ENCODE results near the gene CEACAM4.
"Not testable (repeated sequence)": the region's sequence is repeated elsewhere in the genome, so short reads cannot be mapped to it uniquely, and the experiment has no call there.

CEACAM4 gene
- 0 to 4.3 (median 0.37) reads per million in 17 experiments for total RNA-seq

- peak; percentile 74 to 86 (median 84) for DNase-seq
Observed at GRCh38 chr19:41626877-41627276, at the start of gene CEACAM4. Gene CEACAM4, minus strand, starts transcription at chr19:41627074. Its CDS starts 111 bp downstream, at chr19:41626963.

DNA sequence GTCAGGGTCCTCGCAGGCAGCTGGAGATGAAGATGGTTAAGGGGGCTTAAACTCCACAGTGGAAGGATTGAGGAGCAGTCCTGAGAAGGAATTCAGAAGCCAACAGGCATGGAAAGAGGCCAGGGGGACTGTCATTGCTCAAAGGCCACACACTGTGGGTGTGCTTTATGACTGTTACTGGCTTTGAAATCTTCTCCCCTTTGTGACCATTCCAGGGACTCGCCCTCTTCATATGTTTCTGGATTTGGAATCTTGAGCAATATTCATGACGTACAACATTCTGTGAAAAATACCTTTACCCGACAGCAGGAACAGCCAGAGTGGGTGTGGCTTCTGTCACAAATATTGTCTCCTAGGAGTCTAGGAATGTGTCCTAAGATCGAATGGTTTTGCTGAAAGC is 44.6 kb upstream of the CEACAM4 start:
- no peak for DNase-seq

GRCh38 chr19:41670755-41671154 is 43.9 kb upstream of the CEACAM4 start:
- no peak for DNase-seq

DNA sequence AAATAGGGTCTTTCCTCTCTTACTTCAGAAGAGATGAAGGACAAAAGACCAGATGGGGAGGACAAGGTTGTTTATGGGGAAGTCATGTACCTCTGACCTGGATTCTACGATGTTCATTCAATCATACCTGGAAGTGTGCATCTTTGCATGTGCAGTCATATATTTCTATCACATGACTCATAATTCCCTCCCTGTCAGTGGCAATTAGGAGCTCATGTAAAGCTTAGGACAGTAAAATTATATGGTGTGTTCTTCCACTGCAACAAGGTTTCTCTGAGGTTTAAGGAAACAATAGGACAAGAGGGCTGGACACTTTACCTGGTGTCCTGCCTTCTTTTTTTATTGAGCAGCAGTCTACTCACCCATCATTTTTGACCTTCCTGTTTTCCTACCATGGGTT is 41.4 kb upstream of the CEACAM4 start:
- no peak for DNase-seq

GRCh38 chr19:41666075-41666474 is 39.2 kb upstream of the CEACAM4 start:
- DNase-seq = no peak

- no peak for DNase-seq
Observed at GRCh38 chr19:41657157-41657556, 30.3 kb upstream of the CEACAM4 start.

DNA sequence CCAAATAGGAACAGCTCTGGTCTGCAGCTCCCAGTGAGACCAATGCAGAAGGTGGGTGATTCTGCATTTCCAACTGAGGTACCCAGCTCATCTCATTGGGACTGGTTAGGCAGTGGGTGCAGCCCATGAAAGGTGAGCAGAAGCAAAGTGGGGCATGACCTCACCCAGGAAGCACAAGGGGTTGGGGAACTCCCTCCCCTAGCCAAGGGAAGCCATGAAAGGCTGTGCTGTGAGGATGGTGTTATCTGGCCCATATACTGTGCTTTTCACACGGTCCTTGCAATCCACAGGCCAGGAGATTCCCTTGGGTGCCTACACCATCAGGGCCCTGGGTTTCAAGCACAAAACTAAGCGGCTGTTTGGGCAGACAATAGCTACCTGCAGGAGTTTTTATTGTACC is 29.9 kb upstream of the CEACAM4 start:
- not testable (repeated sequence) for DNase-seq

GRCh38 chr19:41652250-41652649 is 25.4 kb upstream of the CEACAM4 start:
- no peak for DNase-seq

DNA sequence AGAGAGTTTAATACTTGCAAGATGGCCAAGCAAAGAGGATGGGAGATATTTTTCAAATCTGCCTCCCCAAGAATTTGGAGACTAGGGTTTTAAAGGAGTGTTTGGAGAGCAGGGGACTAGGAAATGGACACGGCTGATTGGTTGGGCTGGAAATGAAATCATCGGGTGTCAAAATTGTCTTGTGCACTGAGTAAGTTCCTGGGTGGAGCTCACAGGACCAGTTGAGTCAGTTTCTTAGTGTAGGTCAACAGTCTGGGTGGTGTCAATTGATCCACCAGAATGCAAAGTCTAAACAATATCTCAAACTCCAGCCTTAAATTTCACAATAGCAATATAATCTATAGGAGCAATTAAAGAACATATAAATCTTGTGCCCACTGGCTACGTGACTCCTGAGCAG is 23.0 kb upstream of the CEACAM4 start:
- DNase-seq = no peak

GRCh38 chr19:41646589-41647204 is 19.8 kb upstream of the CEACAM4 start:
- peak; percentile 53 to 84 (median 66) for DNase-seq

DNA sequence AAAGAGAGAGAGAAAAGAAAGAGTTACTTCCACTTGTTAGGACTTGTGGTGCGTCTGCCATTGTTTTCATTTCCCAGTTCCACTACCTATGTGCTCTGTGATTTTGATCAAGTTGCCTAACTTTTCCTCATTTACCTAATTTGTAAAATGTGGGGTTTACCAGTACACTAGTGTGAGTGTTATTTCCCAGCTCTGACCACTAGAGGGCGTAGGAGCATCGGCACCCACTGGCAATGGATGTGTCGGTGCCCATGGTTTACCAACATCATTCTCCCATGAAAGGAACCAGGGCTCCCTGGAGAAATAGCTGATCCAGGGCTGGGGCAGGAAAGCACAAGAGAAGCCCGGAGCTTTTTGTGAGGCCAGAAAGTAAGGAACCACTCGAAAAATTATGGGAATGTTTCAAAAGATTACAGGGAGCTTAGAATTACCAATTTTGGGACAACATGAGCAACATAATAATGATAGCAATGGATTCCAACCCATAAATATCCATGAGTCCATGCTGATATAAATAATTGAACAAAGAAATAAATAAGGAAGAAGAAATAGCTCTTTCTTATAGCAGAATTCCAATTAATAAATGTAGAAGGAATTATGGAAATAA is 15.1 kb upstream of the CEACAM4 start:
- peak; percentile 71 to 85 (median 82) for DNase-seq

DNA sequence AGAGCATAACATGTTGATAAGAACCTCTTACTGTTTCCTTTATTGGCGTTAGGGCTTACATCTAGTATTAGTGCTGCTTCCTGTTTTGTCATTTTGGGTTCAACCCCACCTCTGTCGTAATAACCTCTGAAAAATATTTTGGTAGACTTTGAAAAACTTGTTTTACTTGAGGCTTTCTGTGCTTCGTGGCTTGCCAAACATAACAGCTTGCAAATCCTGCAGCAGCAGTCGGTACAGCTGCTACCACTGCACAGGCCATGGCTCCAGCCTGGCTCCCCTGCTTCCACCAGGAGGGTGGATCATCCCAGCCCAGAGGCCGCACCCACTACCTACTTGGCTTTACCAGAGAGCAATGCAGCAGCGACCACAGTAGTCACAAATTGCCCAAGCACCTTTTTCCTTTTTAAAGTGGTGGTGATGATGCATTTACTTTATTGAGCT is 11.8 kb upstream of the CEACAM4 start:
- DNase-seq = peak in 1 of 4 experiments; percentile 41

DNA sequence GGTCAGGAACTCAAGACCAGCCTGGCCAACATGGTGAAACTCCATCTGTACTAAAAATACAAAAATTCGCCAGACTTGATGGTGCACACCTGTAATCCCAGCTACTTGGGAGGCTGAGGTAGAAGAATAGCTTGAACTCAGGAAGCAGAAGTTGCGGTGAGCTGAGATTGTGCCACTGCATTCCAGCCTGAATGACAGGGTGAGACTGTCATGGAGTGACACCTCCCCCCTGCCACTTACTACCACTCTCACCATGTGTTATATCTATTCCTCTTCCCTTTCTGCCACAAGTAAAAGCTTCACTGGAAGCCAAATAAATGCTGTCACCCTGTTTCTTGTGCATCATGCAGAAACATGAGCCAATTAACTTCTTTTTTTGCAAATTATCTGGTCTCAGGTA is 10.6 kb upstream of the CEACAM4 start:
- peak; percentile 38 to 60 (median 56) for DNase-seq

- no peak for DNase-seq
Observed at GRCh38 chr19:41627966-41628675, 1.2 kb upstream of the CEACAM4 start.

- DNase-seq = no peak
Observed at GRCh38 chr19:41626278-41626677, 596 bp downstream of the CEACAM4 start.

DNA sequence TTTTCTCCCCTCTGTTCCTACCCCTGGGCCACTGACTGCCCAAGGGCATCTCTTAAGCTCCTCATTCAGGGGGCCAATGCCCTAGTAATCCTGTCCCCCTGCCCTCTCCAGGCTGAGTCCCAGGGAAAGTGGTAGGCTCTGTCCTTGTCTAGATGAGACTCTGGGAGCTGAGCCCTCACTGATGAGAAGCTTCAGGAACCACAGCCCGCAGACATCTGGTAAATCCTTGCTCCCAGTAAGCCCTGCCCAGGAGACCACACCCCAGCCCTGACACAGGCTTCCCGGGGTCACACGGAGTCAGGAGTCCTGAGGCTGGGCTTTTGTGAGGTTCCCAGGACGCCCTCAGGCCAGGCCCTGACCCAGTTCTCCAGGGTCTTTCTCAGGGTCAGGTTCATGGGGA is 1.9 kb downstream of the CEACAM4 start:
- no peak for DNase-seq

DNA sequence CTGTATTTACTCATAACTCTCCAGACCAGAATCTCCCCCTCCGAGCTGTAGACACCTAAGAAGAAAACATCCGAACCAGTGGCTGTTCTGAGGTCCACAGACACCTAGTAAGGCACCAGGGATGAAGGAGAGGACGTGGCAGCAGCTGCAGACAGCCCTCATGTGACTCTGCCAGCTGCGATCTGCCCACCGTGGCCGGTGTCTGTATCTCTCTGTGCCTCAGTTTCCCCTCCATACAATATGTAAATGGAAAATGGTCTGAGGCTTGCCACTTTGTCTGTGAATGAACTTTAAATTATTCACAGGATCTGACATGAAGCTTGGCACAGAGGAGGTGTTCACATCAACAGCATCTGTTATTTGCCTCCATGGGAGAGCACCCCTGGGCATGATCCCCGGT is 2.4 kb downstream of the CEACAM4 start:
- no peak for DNase-seq

- DNase-seq = no peak
Observed at GRCh38 chr19:41623360-41623759, 3.5 kb downstream of the CEACAM4 start.

- DNase-seq = peak; percentile 50 to 78 (median 70)
Observed at GRCh38 chr19:41621654-41622053, 5.2 kb downstream of the CEACAM4 start.

GRCh38 chr19:41621226-41621625 is 5.6 kb downstream of the CEACAM4 start:
- no peak for DNase-seq

DNA sequence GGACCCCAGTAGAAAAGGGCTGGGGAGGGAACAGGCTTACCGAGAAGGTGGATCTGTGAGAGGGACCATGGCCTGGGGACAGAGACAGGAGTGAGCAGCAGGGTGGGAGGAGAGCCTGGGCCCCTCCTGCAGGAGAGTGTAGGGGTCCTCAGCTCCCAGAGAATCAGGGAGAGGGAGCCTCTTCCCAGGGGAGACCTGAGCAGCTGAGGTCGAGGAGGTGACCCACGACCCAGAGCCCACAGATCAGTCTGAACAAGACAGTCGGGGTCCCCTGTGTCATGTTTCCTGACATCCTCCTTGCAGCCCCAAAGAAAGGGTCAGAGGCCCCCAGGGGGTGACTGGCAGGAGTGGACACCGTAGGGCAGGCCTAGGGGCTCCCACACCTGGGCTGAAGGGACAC is 6.7 kb downstream of the CEACAM4 start:
- DNase-seq = no peak

- DNase-seq = peak; percentile 33 to 62 (median 56)
Observed at GRCh38 chr19:41619018-41619556, 7.8 kb downstream of the CEACAM4 start.

- DNase-seq = no peak
Observed at GRCh38 chr19:41617941-41618730, 8.7 kb downstream of the CEACAM4 start.
